CD4-positive, alpha-beta T cell treated with Interleukin-4 for 1 hour (primary cell): ENCODE measurements around the gene RUNX2.

Source experiments
- DNase-seq, 2 donors: peaks; one replicate each; pipeline ENCODE4 v3.0.0-alpha.2; 2020 to 2022

The RUNX2 gene

DNA sequence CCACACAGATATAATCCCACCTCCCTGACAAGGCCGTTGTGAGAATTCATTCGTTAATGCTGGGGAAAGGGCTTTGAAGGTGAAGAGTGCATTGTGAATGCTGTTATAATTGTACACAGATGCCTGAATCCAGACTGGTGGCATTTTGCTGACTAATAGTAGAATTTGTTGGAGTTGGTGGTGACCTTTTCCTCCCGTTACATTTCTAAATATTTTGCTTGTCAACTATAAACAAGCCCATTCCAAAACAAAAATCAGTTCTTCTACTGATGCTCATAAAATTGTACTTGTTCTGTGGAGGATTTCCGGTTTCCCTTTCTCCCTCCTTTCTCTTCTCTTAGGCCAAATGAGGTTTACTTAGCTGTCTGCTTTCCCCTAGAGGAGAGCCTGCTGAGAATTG lies 302.7 kb downstream of the RUNX2 start:
- DNase-seq, result no peak

DNA sequence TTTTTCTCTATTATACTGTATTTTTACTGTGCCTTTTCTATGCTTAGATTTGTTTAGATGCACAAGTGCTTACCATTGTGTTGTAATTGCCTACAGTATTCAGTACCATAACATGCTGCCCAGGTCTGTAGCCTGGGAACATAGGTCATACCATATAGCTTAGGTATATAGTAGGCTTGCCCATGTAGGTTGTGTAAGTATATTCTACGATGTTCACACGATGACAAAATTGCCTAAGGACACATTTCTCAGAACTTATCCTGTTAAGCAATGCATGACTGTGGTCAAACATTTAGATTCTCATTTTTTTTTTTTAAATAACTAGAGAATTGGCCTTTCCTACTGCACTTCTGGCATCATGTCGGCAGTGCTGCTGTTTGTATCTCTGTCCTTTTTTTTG lies 303.3 kb downstream of the RUNX2 start:
- no peak for DNase-seq

DNA sequence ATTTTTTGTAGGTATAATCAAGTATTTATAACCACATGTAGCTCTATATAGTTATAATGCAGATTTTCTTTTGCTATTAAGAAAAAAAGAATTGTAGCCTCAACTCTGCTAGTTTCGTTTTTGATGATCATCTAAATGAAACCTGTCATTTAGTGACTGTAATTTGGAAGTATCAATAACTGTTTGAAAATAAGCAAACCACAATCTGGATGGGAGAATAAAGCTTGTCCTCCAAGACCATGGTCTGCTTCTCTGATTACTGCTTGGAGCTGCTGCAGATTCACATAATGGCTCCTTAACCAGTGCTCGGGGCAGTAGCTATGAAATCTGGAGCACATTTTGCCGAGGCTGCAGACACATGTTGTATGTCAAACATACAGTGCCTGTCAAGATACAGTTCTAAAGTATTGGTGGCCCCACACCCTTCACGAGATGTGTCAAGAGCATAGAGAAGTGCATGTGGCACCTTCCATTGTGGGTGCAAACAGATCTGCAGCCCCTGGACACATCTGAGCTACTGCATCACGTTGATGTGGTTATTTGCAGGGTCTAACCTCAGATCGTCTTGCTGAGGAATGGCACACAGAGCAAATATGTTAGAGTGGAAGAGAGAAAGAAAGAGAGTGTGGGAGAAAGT lies 305.3 kb downstream of the RUNX2 start:
- peak in 1 of 2 donors; percentile 13 for DNase-seq

GRCh38 chr6:45634231-45634630 lies 306.1 kb downstream of the RUNX2 start:
- no peak for DNase-seq

DNA sequence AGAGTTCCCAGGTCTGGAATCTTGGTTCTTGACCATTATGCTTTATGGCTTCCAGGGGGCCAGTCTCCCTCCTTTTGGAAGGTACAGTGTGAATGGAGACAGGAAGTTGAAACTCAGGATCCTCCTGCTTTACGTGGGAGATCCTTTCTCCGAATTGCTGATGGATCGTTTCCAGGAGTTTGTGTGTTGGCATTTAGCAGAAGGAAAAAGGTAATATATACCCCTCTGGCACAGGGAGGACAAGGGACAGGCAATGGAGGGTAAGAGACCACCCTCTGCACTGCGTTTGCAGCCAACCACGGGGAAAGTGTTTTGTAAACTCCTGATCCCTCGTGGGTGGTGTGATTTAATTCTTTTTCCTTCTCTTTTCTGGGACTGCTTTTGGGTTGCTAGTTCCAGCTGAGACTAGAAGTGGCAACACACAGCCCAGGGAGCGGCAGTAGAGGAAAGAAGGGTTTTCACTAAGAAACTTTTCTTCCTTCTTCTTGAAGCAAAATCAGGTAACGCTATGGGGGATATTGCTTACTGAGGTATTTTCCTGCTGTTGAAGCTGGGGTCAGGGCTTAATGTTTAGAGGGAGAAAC lies 307.2 kb downstream of the RUNX2 start:
- DNase-seq, result no peak

DNA sequence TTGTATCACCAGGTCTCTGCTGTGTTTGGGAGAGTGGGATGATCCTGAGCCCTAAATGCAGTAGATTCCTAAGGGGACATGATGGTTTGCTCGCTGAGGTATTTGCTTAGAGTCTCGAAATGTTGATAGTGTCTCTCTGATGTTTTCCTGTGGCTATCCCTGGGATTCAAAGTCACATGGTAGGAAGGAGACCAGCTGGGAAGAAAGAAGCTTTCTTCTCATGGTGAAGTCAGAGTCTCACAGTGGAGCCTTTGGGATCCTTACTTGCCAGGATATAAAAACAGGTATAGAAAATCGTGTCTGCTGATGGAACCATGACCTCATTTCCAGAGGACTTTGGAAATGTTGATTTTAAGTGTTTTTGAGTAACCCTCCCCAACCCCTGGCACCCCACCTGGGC lies 308.9 kb downstream of the RUNX2 start:
- no peak for DNase-seq

DNA sequence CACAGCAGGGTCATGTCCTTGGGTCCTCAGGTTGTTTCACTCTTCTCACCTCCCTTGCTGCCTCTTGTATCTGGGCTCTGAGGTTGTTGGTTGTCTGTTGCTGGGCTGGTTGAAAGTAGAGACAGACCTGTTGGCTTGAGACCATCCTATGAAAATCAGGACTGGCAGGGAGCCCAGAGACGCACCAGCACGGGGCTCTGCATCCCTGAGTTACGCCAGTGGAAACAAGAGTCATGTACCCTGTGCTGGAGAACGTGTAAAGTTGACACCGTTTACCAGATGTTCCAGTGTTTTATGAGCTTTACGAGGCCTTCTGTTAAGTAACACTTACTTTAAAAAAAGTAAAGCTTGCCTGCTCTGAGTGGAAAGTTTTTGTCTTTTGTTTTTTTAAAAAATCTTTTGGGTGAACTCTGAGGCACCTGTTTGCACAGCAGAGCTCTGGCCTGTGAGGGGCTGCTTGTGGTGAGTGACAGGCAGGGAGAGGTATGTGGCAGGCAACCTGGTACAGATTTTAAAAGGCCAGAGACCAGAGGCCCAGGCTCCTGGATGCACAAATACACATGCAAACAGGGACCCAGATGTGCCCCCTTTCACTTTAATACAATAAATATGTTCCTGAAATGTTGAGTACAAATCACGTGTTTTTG lies 309.6 kb downstream of the RUNX2 start:
- DNase-seq, result no peak

DNA sequence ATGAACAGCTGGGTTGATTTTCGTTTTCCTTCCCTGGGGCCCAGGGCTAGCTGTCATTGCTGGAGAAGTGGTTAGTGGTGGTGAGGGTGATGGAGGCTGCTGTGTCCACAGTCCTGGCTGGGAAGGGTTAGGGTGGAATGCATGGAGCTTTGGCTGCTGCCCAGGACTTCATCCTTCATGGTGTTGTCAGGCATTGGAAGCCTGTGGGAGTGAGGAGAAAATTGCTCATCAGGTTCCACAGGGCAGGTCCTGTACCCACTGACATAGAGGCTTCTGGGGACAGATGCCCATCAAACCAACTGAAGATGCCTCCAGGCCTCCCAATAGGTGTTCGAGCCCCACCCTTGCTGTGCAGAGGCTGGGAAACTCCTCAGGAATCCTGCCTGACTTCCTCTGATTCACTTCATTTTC lies 312.0 kb downstream of the RUNX2 start:
- no peak for DNase-seq

DNA sequence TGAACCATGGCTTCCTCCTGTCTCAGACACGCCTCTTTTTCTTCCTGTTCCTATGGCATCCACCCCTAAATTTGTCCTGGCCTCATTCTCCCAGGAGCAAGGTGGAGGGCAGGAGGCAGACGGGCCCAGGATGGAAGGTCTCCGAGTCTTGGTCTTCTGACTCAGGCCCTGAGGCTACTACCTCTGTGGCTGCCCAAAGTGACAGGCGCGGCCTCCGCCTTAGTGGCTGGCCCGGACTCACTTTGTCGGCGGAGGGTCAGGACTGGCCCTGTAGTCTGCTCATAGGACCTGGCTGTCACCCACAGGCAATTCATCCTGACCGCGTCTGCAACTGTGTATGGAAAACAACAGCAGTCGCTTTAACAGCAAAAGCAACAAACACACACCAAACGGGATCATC lies 312.7 kb downstream of the RUNX2 start:
- DNase-seq, result no peak

DNA sequence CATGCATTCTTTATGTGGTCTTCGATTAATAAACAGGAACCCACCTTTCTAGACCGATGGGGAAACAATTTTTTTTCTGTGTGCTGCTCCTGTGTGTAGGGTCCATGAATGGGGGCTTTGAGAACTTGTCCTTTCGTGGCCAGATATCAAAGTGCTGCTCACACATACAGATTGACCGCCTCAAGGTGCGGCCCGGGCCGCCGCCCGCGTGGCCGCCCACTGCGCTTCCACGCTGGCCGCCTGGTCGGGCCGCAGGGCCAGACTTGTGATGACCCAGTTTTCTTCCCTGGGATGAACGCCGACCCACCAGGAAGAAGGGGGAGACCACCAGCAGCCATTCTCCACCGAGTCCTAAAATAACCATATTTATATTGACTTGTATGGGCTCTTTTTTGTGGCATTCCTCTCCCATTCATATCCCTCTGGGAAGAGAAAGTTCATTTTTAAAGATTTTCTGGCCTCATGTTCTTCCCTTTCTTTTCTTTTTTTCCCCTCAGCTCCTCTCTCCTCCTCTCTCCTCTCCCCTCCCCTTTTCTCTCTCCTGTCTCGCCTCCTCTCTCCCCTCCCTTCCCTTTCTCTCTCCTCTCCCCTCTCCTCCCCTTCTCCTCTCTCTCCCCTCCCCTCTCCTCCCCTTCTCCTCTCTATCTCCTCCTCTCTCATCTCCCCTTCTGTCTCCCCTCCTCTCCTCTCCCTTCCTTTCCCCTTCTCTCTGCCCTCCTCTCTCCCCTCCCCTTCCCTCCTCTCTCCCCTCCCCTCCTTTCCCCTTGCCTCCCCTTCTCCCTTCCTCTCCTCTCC lies 314.4 kb downstream of the RUNX2 start:
- DNase-seq, result no peak

DNA sequence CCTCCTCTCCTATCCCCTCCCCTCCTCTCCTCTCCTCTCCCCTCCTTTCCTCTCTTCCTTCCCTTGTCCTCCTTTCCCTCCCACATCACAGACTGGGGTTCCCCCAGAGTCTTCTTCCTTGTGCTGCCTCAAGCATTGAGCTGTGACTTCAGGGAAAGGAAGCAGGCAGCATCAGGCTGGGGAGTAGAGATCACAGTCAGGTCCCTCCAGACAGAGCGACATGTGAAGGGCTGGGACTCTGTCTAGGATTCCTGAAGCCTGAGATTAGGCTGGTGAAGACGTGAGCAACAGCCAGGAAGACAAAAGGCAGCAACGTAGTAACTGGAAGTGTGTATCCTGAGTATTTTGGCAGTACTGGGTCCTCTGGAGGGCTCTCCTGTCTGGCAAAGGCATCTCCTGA lies 315.0 kb downstream of the RUNX2 start:
- DNase-seq, result no peak

GRCh38 chr6:45644720-45645119 lies 316.6 kb downstream of the RUNX2 start:
- no peak for DNase-seq

DNA sequence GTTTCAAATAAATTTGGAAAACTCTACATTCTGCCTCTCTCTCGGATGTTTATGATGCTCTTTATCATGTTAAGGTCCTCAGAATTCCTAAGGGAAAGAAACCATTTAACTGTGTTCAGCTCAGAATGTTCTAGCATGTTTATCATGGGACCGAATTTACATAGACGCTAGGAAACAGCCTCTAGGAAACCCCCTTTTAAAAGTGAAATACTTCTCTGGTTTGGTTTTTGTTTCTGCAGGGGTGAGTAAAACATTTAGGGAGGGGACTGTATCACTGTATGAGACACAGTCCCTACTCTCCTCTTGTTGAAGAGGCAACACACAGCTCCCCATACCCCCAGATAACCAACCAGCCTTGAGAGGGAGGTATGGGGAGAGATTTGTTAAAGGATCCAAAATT lies 317.2 kb downstream of the RUNX2 start:
- no peak for DNase-seq

GRCh38 chr6:45647341-45648261 lies 319.5 kb downstream of the RUNX2 start:
- DNase-seq, result no peak

DNA sequence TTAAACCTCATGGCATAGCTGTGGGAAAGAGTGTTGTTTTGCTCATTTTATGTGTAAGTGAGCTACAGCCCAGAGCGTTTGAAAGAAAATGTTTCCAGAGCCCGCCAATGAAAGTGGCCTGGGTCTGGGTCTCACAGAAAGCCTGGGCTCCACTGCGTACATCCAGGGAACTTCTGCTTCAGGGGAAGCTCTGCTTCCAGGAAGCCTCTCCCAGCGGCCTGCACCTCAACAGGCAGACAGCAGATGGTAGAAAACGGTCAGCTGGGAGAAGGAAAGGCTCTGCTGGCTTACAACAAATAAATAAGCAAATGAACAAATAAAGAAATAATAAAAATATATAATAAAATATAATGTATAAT lies 320.1 kb downstream of the RUNX2 start:
- DNase-seq, result no peak

GRCh38 chr6:45650524-45651135 lies 322.5 kb downstream of the RUNX2 start:
- DNase-seq, result no peak

- DNase-seq, result no peak
These were observed 323.2 kb downstream of the RUNX2 start for GRCh38 chr6:45651301-45651700.

- DNase-seq, result no peak
These were observed 324.3 kb downstream of the RUNX2 start for GRCh38 chr6:45652416-45652815.

DNA sequence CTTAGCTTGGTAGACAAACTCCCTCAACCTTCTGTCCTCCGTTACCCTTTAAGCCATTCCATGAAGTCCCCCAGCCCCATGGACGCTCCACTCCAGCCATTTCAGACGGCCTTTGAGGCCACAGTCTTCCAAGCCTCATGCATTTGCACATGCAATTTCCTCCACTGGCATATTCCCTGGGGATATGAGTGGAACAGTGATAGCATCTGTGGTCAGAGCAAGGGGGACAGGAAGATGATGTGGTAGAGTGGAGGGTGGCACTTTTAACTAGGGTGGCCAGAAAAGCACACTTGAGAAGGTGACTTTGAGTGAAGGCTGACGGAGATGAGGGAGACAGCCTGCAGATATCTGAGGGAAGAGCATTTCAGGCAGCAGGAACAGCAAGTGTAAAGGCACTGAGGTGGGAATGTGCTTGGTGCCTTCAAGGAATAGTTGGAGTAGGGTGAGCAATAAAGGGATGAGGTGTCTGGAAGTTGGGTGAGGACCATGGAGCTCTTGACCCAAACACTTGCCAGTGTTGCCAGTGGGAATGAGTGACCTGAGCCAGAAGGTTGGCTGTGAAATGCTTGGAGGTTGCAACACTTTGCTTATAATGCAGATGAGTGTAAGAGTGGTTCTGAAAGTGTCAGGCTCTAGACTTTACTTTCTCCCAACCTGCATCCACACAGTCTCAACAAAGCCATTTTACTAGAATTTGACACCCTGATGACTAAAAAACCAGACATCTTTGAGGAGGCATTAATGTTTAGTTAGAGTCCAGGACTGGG lies 325.2 kb downstream of the RUNX2 start:
- DNase-seq, result no peak

DNA sequence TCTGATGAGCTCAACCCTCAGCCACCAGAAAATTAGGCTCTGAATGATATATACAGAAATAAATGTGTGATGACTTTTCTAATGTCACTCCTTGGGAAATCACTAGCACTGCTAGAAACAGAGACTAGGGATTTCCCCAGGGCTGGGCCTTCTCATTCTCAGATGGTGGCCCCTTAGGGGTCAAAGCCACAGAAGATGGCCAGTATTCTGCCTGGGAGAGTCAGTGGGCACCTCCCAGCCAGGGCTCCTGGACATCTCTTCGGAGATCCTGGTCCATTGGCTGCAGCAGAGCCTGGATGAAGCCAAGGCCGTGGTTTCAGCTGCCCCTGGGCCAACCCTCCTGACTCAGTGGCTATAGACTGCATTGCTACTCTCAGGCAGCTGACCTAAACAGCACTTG lies 326.5 kb downstream of the RUNX2 start:
- no peak for DNase-seq

- no peak for DNase-seq
These were observed 327.8 kb downstream of the RUNX2 start for GRCh38 chr6:45655745-45656476.
